Spleen (tissue), 11 donors: ENCODE measurements around the gene GRIK3. TPM values are rescaled to one million over a fixed set of nuclear protein-coding genes. Genes with fewer than 3 reads are reported as not detected.

Experiments
- DNase-seq: peaks from one replicate; pipeline ENCODE4 v3.0.0-alpha.2; 2020
- H3K27ac ChIP-seq, 8 donors: fragments of 200-600 bp; sonication (generic) in 7 of 8; 1 replicate in 4 of 8; 2 replicates in 4 of 8; pipeline versions ENCODE4 v1.5.0 to v1.8.0; 2016 to 2021; ENCODE audit warnings: inconsistent platforms in 4 of 8, mild to moderate bottlenecking in 4 of 8, moderate library complexity in 1 of 8
- H3K27me3 ChIP-seq, 7 donors: fragments of 200-600 bp; sonication (generic) in 6 of 7; replicated peaks in 1 of 7; 1 replicate in 4 of 7; 2 replicates in 3 of 7; pipeline versions ENCODE4 v1.5.0 to v1.8.0; 2016 to 2021; ENCODE audit warnings: inconsistent platforms in 3 of 7, mild to moderate bottlenecking in 1 of 7
- H3K36me3 ChIP-seq, 6 donors: fragments of 200-600 bp; sonication (generic) in 5 of 6; 1 replicate in 4 of 6; 2 replicates in 2 of 6; pipeline versions ENCODE4 v1.5.0 to v1.8.0; 2016 to 2021; ENCODE audit warnings: inconsistent platforms in 2 of 6
- H3K4me1 ChIP-seq, 6 donors: fragments of 200-600 bp; sonication (generic) in 5 of 6; 1 replicate in 3 of 6; 2 replicates in 3 of 6; pipeline versions ENCODE4 v1.5.0 to v1.8.0; 2016 to 2021; ENCODE audit warnings: inconsistent platforms in 3 of 6
- H3K4me3 ChIP-seq, 8 donors: fragments of 200-600 bp; sonication (generic) in 7 of 8; 1 replicate in 4 of 8; 2 replicates in 4 of 8; pipeline versions ENCODE4 v1.5.0 to v1.8.0; 2016 to 2021; ENCODE audit warnings: inconsistent platforms in 4 of 8, mild to moderate bottlenecking in 4 of 8, moderate library complexity in 2 of 8
- H3K9me3 ChIP-seq, 8 donors: fragments of 200-600 bp; sonication (generic) in 7 of 8; 1 replicate in 4 of 8; 2 replicates in 4 of 8; pipeline versions ENCODE4 v1.5.0 to v1.8.0; 2016 to 2021; ENCODE audit warnings: inconsistent platforms in 4 of 8
- POLR2A ChIP-seq, 3 donors: fragments of 450-650 bp; IDR thresholded peaks; one replicate each; pipeline ENCODE4 v1.5.1; 2017; ENCODE audit warnings: antibody characterized with exemption in 3 of 3, mild to moderate bottlenecking in 1 of 3
- POLR2AphosphoS5 ChIP-seq, 3 donors: sonication (generic); formaldehyde crosslinking; IDR thresholded peaks; one replicate each; pipeline ENCODE4 v1.5.1; 2017; ENCODE audit warnings: antibody characterized with exemption in 3 of 3
- WGBS, 5 donors: extraction: QIAGEN DNeasy Blood & Tissue Kit in 3 of 5; methylation state at CpG; one replicate each; pipeline versions ENCODE4 v1.1.5 to v1.1.7; 2013 to 2018; 5-methylcytosine and 5-hydroxymethylcytosine counted together
- intact Hi-C: fragments of 100-400 bp; cut with DNase I; formaldehyde crosslinking; loops from one replicate; pipeline ENCODE4 v1.15.0; 2023; ENCODE audit warnings: low total_unique reads
- polyA plus RNA-seq, 3 donors: library from polyadenylated mRNA; stranded (reverse); fragments of 200-250 nt; gene quantifications; one replicate each; pipeline ENCODE4 v1.2.1, GENCODE V29; 2013
- total RNA-seq, 7 donors: library from RNA; depleted of rRNA in 3 of 7; stranded (reverse); fragments of >200 nt in 3 of 7; fragmentation: NEBNext Ultra II Directional in 4 of 7; extraction: Animal tissue kit (Norgen Biotek cat#: 25700) in 4 of 7; gene quantifications; one replicate each; pipeline versions ENCODE4 v1.1.0 to v1.2.1, GENCODE V29; 2016 to 2021
- TF ChIP-seq, protein P1 (sequence below), 11 experiments: fragments of 200-600 bp in 7 of 11; fragments of 450-650 bp in 4 of 11; sonication (generic) in 4 of 11; IDR thresholded peaks in 8 of 11; conservative IDR thresholded peaks in 3 of 11; 1 replicate in 7 of 11; 2 replicates in 4 of 11; pipeline versions ENCODE4 v1.4.0 to v1.8.0; 2016 to 2021; ENCODE audit warnings: antibody characterized with exemption in 11 of 11, inconsistent platforms in 4 of 11, mild to moderate bottlenecking in 1 of 11
- donor health status: healthy with polysubstance abuse.
- donor health status: DM: no; HTN: no; CAD: no; lungs with moderate emphysema.
- donor health status: DM: no; HTN: no; CAD: no.
- donor health status: Bipolar disorder and iron deficiency.
- donor health status: healthy.
- donor health status: DM: no; HTN: no; CAD: no.
- donor health status: DM: yes; HTN: yes; CAD: no.

GRIK3 gene
- total and polyA plus RNA-seq, 10 donors = 0.09 to 0.74 (median 0.19) TPM

DNA sequence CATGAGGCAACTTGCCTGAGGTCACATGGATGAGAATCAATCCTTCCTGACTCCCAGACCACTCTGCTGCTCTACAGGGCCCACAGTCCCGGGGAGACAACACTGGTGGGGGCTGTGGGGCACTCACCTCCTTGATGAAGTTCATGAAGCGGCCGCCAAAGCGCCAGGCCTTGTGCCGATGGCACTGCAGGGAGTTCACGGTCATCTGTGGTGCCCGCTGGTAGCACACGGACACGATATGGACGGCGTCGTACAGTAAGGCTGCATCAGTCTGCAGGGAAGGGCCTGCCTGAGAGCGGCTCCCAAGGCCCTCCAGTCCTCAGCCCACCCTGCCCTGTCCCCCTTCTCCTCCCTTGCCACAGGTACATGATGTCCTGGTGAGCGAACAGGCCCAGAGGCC is 175.3 kb downstream of the GRIK3 start:
- Histone ChIP-seq H3K4me3 (no peak overlapping the region), H3K27ac (no peak overlapping the region), H3K36me3 (no peaks in the 10 kb centered on the region), H3K9me3 (no peaks in the 10 kb centered on the region), H3K27me3 (peaks cover 0 to 62% (median 2%) of the 10 kb centered on the region in 7 donors), H3K4me1 (peaks cover 0 to under 1% (median 0%) of the 10 kb centered on the region in 6 donors)
- TF ChIP-seq POLR2A (IDR thresholded peaks at IDR 0.05) (no peak), POLR2AphosphoS5 (IDR thresholded peaks at IDR 0.05) (no peak)
- TF ChIP-seq, protein P1, sequence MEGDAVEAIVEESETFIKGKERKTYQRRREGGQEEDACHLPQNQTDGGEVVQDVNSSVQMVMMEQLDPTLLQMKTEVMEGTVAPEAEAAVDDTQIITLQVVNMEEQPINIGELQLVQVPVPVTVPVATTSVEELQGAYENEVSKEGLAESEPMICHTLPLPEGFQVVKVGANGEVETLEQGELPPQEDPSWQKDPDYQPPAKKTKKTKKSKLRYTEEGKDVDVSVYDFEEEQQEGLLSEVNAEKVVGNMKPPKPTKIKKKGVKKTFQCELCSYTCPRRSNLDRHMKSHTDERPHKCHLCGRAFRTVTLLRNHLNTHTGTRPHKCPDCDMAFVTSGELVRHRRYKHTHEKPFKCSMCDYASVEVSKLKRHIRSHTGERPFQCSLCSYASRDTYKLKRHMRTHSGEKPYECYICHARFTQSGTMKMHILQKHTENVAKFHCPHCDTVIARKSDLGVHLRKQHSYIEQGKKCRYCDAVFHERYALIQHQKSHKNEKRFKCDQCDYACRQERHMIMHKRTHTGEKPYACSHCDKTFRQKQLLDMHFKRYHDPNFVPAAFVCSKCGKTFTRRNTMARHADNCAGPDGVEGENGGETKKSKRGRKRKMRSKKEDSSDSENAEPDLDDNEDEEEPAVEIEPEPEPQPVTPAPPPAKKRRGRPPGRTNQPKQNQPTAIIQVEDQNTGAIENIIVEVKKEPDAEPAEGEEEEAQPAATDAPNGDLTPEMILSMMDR (IDR thresholded peaks at IDR 0.05 in 8 of 11, conservative IDR thresholded peaks at IDR 0.05 in 3 of 11) = no peak
- intact Hi-C loops = no loop called here
- no peak for DNase-seq
- 90 to 96% (median 92%) methylated on average over 10 to 14 of the region's 14 CpGs for WGBS, 5 donors

DNA sequence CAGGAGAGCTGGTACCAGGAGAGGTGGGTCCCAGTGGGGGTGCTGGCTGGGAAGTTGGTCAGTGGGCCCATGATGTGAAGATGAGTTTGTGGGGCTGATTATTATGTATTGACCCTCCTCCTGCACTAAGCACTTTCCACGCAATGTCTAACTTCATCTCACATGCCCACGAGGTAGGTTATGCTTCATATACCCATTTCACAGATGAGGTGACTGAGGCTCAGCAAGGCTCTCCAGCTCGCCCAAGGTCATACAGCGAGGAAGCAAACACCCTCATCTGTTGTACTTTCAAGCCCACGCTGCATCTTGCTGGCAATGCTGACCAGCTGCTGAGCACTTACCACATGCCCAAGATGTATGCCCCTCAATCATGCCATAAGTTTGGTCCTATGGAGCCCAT is 175.8 kb downstream of the GRIK3 start:
- Histone ChIP-seq H3K9me3 (no peaks in the 10 kb centered on the region), H3K4me1 (no peaks in the 10 kb centered on the region), H3K4me3 (no peak overlapping the region), H3K36me3 (no peaks in the 10 kb centered on the region), H3K27ac (no peak overlapping the region), H3K27me3 (peaks cover 0 to 61% (median 2%) of the 10 kb centered on the region in 7 donors)
- intact Hi-C loops = no loop called here
- 70 to 90% (median 89%) methylated on average over 5 of the region's 5 CpGs for WGBS, 5 donors
- no peak for DNase-seq
- TF ChIP-seq POLR2AphosphoS5 (IDR thresholded peaks at IDR 0.05) (no peak), POLR2A (IDR thresholded peaks at IDR 0.05) (no peak)
- TF ChIP-seq, protein P1 (IDR thresholded peaks at IDR 0.05 in 8 of 11, conservative IDR thresholded peaks at IDR 0.05 in 3 of 11) = no peak

DNA sequence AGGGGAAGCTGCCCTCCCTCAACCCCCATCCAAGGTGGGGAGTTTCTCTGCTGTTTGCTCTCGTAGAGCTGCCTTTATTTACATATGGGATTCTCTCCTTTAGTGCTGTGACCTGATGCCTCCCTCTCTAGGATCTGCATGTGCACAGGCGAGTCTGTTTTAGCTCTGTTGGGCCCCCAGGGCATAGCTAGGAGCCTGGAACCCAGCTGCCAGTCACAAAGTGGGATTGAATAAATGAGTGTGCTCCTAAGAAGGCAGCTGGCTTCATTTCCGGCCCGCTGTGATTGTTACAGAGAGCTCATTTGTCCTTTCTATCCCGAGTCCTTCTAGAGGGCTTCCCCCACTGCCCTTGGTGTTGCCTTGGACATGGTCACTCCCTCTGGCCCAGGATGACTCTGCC is 176.6 kb downstream of the GRIK3 start:
- H3K4me3 ChIP-seq = no peak overlapping the region
- H3K9me3 ChIP-seq = no peaks in the 10 kb centered on the region
- TF ChIP-seq POLR2A (IDR thresholded peaks at IDR 0.05) = no peak
- TF ChIP-seq, protein P1 (IDR thresholded peaks at IDR 0.05 in 8 of 11, conservative IDR thresholded peaks at IDR 0.05 in 3 of 11) = no peak
- TF ChIP-seq POLR2AphosphoS5 (IDR thresholded peaks at IDR 0.05) = no peak
- no peaks in the 10 kb centered on the region for H3K36me3 ChIP-seq
- intact Hi-C loops = no loop called here
- no peak overlapping the region for H3K27ac ChIP-seq
- DNase-seq = no peak
- 56 to 84% (median 63%) methylated on average over 5 of the region's 5 CpGs for WGBS, 5 donors
- H3K27me3 ChIP-seq = peaks cover 0 to 62% (median 2%) of the 10 kb centered on the region in 7 donors
- H3K4me1 ChIP-seq = no peaks in the 10 kb centered on the region

DNA sequence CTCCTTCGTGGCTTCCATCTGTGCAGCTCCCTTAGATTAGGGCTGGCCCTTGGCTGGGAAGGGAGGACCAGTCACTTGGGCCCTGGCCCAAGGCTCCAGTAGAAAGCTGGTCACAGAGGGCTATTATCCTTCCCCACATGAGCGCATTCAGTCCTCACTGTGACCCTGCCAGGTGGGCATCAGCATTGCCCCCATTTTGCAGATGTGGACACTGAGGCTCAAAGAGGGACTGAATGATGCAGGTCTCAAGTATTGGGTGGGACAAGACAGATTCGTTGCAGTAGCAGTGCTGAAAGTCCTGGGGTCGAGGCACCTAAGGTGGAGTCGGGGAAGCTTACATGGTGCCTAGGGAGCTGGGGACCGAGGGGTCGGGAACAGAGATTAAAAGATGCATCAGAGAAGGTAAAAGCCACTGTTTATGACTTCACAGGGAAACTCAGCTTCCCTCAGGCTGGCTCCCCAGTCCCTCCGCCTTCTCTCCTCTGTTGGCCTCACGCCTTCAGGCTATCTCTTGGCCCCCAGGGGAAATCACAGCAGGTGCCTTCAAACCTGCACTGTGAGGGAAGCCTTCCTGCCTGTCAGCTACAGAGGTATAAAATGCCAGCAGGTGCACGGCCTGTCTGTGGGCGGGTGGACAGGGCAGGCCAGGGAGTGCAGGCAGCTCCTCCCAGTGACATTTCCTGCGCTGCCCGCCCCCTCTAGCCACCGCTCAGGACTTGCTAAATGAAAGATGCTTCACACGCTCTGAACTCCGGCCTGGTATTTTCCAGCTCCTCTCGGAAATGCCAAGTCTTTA is 178.4 kb downstream of the GRIK3 start:
- no peak overlapping the region for H3K27ac ChIP-seq
- TF ChIP-seq POLR2A (IDR thresholded peaks at IDR 0.05) (no peak), POLR2AphosphoS5 (IDR thresholded peaks at IDR 0.05) (no peak)
- TF ChIP-seq, protein P1 (IDR thresholded peaks at IDR 0.05 in 8 of 11, conservative IDR thresholded peaks at IDR 0.05 in 3 of 11) = no peak
- H3K4me3 ChIP-seq = no peak overlapping the region
- 45 to 70% (median 57%) methylated on average over 17 of the region's 17 CpGs for WGBS, 5 donors
- no peaks in the 10 kb centered on the region for H3K9me3 ChIP-seq
- intact Hi-C loops = no loop called here
- DNase-seq = no peak
- H3K36me3 ChIP-seq = no peaks in the 10 kb centered on the region
- no peaks in the 10 kb centered on the region for H3K4me1 ChIP-seq
- peaks cover 0 to 77% (median 0%) of the 10 kb centered on the region in 7 donors for H3K27me3 ChIP-seq
